GM21381 (cell line): ENCODE results near the gene FGF3.

Experiments
- ATAC-seq: cut with Tn5 transposase; IDR thresholded peaks from one replicate; pipeline ENCODE4 v1.9.1; 2021; ENCODE audit warnings: mild to moderate bottlenecking, moderate library complexity; ENCODE audit not compliant: unreplicated experiment

Gene FGF3

GRCh38 chr11:69825941-69826340, 6.7 kb upstream of the FGF3 start:
- ATAC-seq: no peak

GRCh38 chr11:69825037-69825834, 6.0 kb upstream of the FGF3 start:
- no peak for ATAC-seq

- ATAC-seq: no peak
Observed at GRCh38 chr11:69823641-69824265, 4.5 kb upstream of the FGF3 start.

GRCh38 chr11:69822676-69823494, 3.7 kb upstream of the FGF3 start:
- no peak for ATAC-seq

- ATAC-seq: no peak
Observed at GRCh38 chr11:69821511-69822040, 2.4 kb upstream of the FGF3 start.

GRCh38 chr11:69820441-69820840, 1.2 kb upstream of the FGF3 start:
- no peak for ATAC-seq

- ATAC-seq: no peak
Observed at GRCh38 chr11:69819541-69820070, 390 bp upstream of the FGF3 start.

GRCh38 chr11:69818231-69818602, 999 bp downstream of the FGF3 start:
- no peak for ATAC-seq

GRCh38 chr11:69817265-69818230, 1.7 kb downstream of the FGF3 start:
- ATAC-seq: no peak

- ATAC-seq: no peak
Observed at GRCh38 chr11:69816671-69817070, 2.5 kb downstream of the FGF3 start.

GRCh38 chr11:69815973-69816372, 3.2 kb downstream of the FGF3 start:
- ATAC-seq: no peak

- ATAC-seq: no peak
Observed at GRCh38 chr11:69814902-69815301, 4.3 kb downstream of the FGF3 start.

- no peak for ATAC-seq
Observed at GRCh38 chr11:69814411-69814810, 4.8 kb downstream of the FGF3 start.

GRCh38 chr11:69813839-69814238, 5.4 kb downstream of the FGF3 start:
- no peak for ATAC-seq

GRCh38 chr11:69812946-69813345, 6.3 kb downstream of the FGF3 start:
- ATAC-seq: no peak

- ATAC-seq: no peak
Observed at GRCh38 chr11:69812256-69812655, 7.0 kb downstream of the FGF3 start.

- no peak for ATAC-seq
Observed at GRCh38 chr11:69811431-69811830, 7.8 kb downstream of the FGF3 start.

- ATAC-seq: no peak
Observed at GRCh38 chr11:69810289-69811118, 8.7 kb downstream of the FGF3 start.

GRCh38 chr11:69808667-69809086, 10.5 kb downstream of the FGF3 start:
- ATAC-seq: no peak
